H1 (cell line): ENCODE results near the gene PHLPP1.
A peak's percentile ranks its signal among the peaks of the same experiment; 100 is the strongest.

ENCODE experiments used
- CBX5 ChIP-seq: fragments of 300-800, 300-1000 bp; sonication (generic); IDR thresholded peaks from 2 replicates; pipeline ENCODE4 v1.7.1; 2016; ENCODE audit warnings: antibody characterized with exemption, low read length, low read depth
- CTCF ChIP-seq, 3 experiments: IDR thresholded peaks; 1 replicate in 2 of 3; 2 replicates in 1 of 3; pipeline versions ENCODE4 v1.5.1 to v1.6.1; 2011; ENCODE audit warnings: low read length in 3 of 3, mild to moderate bottlenecking in 3 of 3, inconsistent platforms in 2 of 3, low read depth in 1 of 3, moderate library complexity in 1 of 3; ENCODE audit not compliant: insufficient read depth in 1 of 3; ENCODE audit errors: control extremely low read depth in 1 of 3
- EP300 ChIP-seq, 2 experiments: IDR thresholded peaks; 1 replicate in 1 of 2; 2 replicates in 1 of 2; pipeline ENCODE4 v1.6.1; 2011 to 2012; ENCODE audit warnings: low read depth in 2 of 2, low read length in 2 of 2, mild to moderate bottlenecking in 2 of 2, borderline replicate concordance in 1 of 2, inconsistent platforms in 1 of 2, moderate library complexity in 1 of 2
- GTF2F1 ChIP-seq: IDR thresholded peaks from 2 replicates; pipeline ENCODE4 v1.6.1; 2012; ENCODE audit warnings: low read depth, low read length, improper control_type of control experiment, borderline replicate concordance
- MAX ChIP-seq: IDR thresholded peaks from 2 replicates; pipeline ENCODE4 v1.6.1; 2012; ENCODE audit warnings: inconsistent platforms
- POLR2A ChIP-seq, 2 experiments: IDR thresholded peaks; 1 replicate in 1 of 2; 2 replicates in 1 of 2; pipeline ENCODE4 v1.6.1; 2011; ENCODE audit warnings: low read depth in 2 of 2, low read length in 2 of 2, mild to moderate bottlenecking in 2 of 2; ENCODE audit errors: control extremely low read depth in 1 of 2
- RAD21 ChIP-seq, 2 experiments: IDR thresholded peaks in 1 of 2; conservative IDR thresholded peaks in 1 of 2; 2 replicates each; pipeline ENCODE4 v1.6.1; 2011; ENCODE audit warnings: low read depth in 2 of 2, low read length in 2 of 2, improper control_type of control experiment in 1 of 2, inconsistent platforms in 1 of 2, mild to moderate bottlenecking in 1 of 2, moderate library complexity in 1 of 2
- RFX5 ChIP-seq: IDR thresholded peaks from 2 replicates; pipeline ENCODE4 v1.6.1; 2011; ENCODE audit warnings: low read depth, low read length, improper control_type of control experiment, borderline replicate concordance
- TAF1 ChIP-seq: IDR thresholded peaks from 2 replicates; pipeline ENCODE4 v1.6.1; 2011; ENCODE audit warnings: mild to moderate bottlenecking, low read depth, low read length

GRCh38 chr18:62944454-62944853, 229.1 kb downstream of the PHLPP1 start:
- no peak for TF ChIP-seq TAF1
- no peak for TF ChIP-seq CBX5
- TF ChIP-seq RFX5, result no peak
- TF ChIP-seq CTCF (IDR thresholded peaks at IDR 0.05; ENCODE audit: control extremely low read depth in 1 of 3, insufficient read depth in 1 of 3, low read depth in 1 of 3, low read length in 3 of 3), result peak in 1 of 3 experiments; percentile 18; a peak in 2 of 4 replicates
- TF ChIP-seq RAD21 (IDR thresholded peaks at IDR 0.05 in 1 of 2, conservative IDR thresholded peaks at IDR 0.05 in 1 of 2; ENCODE audit: low read depth in 2 of 2, low read length in 2 of 2), result peak; percentile 25 to 34
- TF ChIP-seq EP300 (IDR thresholded peaks at IDR 0.05; ENCODE audit: borderline replicate concordance in 1 of 2, low read depth in 2 of 2, low read length in 2 of 2), result no peak
- TF ChIP-seq POLR2A (IDR thresholded peaks at IDR 0.05; ENCODE audit: control extremely low read depth in 1 of 2, low read depth in 2 of 2, low read length in 2 of 2), result no peak
- TF ChIP-seq GTF2F1, result no peak
- TF ChIP-seq MAX, result no peak
